SK-N-SH treated with all-trans-retinoic acid at 6 μM for 48 hours (cell line): ENCODE data around the gene ZCCHC24.

Experiments
- ARNTL ChIP-seq: fragments of 450-650 bp; formaldehyde crosslinking; IDR thresholded peaks from 2 replicates; pipeline ENCODE4 v1.5.0; 2020; ENCODE audit warnings: low read depth, mild to moderate bottlenecking, moderate library complexity, borderline replicate concordance
- BACH2 ChIP-seq: fragments of 250-450 bp; sonication (Bioruptor Pico); IDR thresholded peaks from 2 replicates; pipeline ENCODE4 v1.9.0; 2021; ENCODE audit warnings: mild to moderate bottlenecking, borderline replicate concordance
- CSDC2 ChIP-seq: fragments of 250-450 bp; sonication (Bioruptor Pico); IDR thresholded peaks from 2 replicates; pipeline ENCODE4 v1.5.0; 2020; ENCODE audit warnings: mild to moderate bottlenecking, moderate library complexity
- GLIS3 ChIP-seq: fragments of 250-450 bp; sonication (Bioruptor Pico); IDR thresholded peaks from 2 replicates; pipeline ENCODE4 v1.5.0; 2020; ENCODE audit warnings: mild to moderate bottlenecking, moderate library complexity
- OSR1 ChIP-seq: fragments of 250-450 bp; sonication (Bioruptor Pico); IDR thresholded peaks from 2 replicates; pipeline ENCODE4 v1.8.0; 2022; ENCODE audit warnings: moderate library complexity, mild to moderate bottlenecking, inconsistent platforms
- PATZ1 ChIP-seq: fragments of 250-450 bp; sonication (Bioruptor Pico); IDR thresholded peaks from 2 replicates; pipeline ENCODE4 v1.8.0; 2020; ENCODE audit warnings: mild to moderate bottlenecking, moderate library complexity, borderline replicate concordance
- ZFP3 ChIP-seq: fragments of 250-450 bp; sonication (Bioruptor Pico); IDR thresholded peaks from 2 replicates; pipeline ENCODE4 v1.5.0; 2020; ENCODE audit warnings: mild to moderate bottlenecking, moderate library complexity
- ZNF70 ChIP-seq: fragments of 450-650 bp; formaldehyde crosslinking; IDR thresholded peaks from 2 replicates; pipeline ENCODE4 v1.5.0; 2020; ENCODE audit warnings: mild to moderate bottlenecking, moderate library complexity

- TF ChIP-seq PATZ1 (CRISPR knock-in tag) (no peak), ZNF70 (no peak), OSR1 (CRISPR knock-in tag) (no peak), CSDC2 (CRISPR knock-in tag) (no peak), ZFP3 (CRISPR knock-in tag) (no peak), GLIS3 (CRISPR knock-in tag) (no peak), BACH2 (CRISPR knock-in tag) (no peak), ARNTL (CRISPR knock-in tag) (no peak)
Measured at GRCh38 chr10:79379512-79380124, 65.8 kb downstream of the ZCCHC24 start.
